ENCODE measurements around the gene SCN5A. TPM values are rescaled to one million over a fixed set of nuclear protein-coding genes. Genes with fewer than 3 reads are reported as not detected.

Gene SCN5A
- polyA plus RNA-seq, 6 donors from 2014 or later: not detected

DNA sequence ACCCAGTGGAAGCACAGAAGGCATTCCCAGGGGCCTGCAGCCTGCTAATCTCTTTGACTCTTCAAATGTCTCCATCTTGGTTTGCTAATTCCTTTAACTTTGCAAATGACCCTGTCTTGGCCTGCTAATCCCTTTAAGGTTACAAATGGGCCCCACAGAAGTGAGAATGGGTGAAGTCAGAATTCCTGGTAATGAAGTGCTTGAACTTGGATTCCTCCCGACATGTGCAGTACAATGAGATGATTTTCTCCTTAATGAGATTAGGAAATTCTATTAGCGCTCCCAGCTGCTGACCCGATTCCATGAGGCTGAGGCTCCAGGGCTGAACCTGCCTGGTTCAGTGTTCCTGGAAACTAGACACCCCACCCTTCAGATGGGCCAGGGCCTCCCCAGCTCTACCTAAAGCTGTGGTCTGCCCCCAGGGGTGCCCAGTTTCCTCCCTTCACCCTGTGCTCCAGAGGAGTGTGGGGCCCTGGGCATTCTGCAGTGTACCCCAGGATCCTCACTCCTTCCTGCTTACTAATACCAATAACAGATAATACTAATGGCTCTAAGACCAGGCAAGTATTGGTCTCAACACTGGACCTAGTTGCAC is 47.4 kb downstream of the SCN5A start:
- H3K4me3 Mint-ChIP-seq: peak overlapping the region in 1 of 8 donors; percentile 18
- no peak for ATAC-seq (ENCODE audit: low read depth in 2 of 2)

DNA sequence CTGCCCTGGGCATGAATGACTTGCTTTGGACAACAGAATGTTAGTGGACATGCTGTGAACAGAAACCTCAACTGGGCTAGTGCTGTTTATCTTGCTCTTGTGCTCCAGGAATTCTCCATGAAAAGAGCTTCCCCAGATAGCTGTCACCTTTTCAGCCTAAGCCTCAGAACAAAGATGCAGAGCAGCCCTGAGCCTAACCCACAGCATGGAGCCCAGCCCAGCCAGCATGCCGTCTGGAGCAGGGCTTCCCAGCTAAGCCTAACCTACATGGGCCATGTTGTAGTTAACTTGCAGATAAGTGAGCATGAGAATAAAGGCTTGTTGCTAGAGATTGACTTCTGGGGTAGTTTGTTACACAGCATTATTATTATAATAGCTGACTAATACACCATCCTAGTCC is 48.9 kb downstream of the SCN5A start:
- Mint-ChIP-seq H3K9me3 (peaks cover 0 to 8% (median 0%) of the 10 kb centered on the region in 7 donors), H3K4me3 (no peak overlapping the region), H3K27me3 (peaks cover 10 to 28% (median 27%) of the 10 kb centered on the region in 3 donors), H3K27ac (no peak overlapping the region), H3K36me3 (no peaks in the 10 kb centered on the region), H3K4me1 (no peaks in the 10 kb centered on the region)
- no peak for DNase-seq
- no peak for ATAC-seq (ENCODE audit: low read depth in 2 of 2)

More for the DNA sequence above, 47.4 kb downstream of the SCN5A start:
- peaks cover 10 to 18% (median 17%) of the 10 kb centered on the region in 3 donors for H3K27me3 Mint-ChIP-seq
- no peak for DNase-seq
- H3K9me3 Mint-ChIP-seq: peaks cover 0 to 8% (median 0%) of the 10 kb centered on the region in 7 donors
- H3K4me1 Mint-ChIP-seq: no peaks in the 10 kb centered on the region
- H3K27ac Mint-ChIP-seq: no peak overlapping the region
- no peaks in the 10 kb centered on the region for H3K36me3 Mint-ChIP-seq

- Mint-ChIP-seq H3K4me3 (no peak overlapping the region), H3K9me3 (peaks cover 0 to 8% (median 0%) of the 10 kb centered on the region in 7 donors), H3K27ac (no peak overlapping the region), H3K36me3 (no peaks in the 10 kb centered on the region), H3K4me1 (no peaks in the 10 kb centered on the region), H3K27me3 (peaks cover 13 to 28% (median 27%) of the 10 kb centered on the region in 3 donors)
- DNase-seq: no peak
- no peak for ATAC-seq (ENCODE audit: low read depth in 2 of 2)
Observed at GRCh38 chr3:38599886-38600285, 49.6 kb downstream of the SCN5A start.

DNA sequence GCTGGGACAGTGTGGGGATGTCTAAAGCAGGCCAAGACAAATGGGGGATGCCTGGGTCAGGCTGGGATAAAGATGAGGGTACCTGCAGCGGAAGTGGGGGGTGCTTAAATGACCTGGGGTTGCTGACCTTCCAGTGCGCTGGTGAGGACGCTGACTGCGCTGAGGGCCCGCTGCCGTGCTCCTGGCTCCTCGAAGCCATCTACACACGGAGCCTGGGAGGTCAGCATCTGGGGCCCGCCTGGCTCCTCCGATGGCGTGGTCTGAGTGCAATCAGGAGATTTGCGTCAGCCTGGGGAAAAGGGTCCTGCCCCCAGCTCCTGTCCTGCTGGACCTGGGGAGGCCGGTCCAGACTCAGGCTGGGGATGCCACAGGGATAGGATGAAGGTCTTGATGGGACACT is 50.7 kb downstream of the SCN5A start:
- H3K27ac Mint-ChIP-seq: no peak overlapping the region

GRCh38 chr3:38597502-38598060 is 51.9 kb downstream of the SCN5A start:
- DNase-seq: no peak
- Mint-ChIP-seq H3K9me3 (peaks cover 0 to 8% (median 0%) of the 10 kb centered on the region in 7 donors), H3K27me3 (peaks cover 13 to 28% (median 27%) of the 10 kb centered on the region in 3 donors), H3K4me1 (no peaks in the 10 kb centered on the region), H3K36me3 (no peaks in the 10 kb centered on the region), H3K27ac (peak overlapping the region in 2 of 6 donors; percentile 24 to 56), H3K4me3 (no peak overlapping the region)
- ATAC-seq (ENCODE audit: low read depth in 2 of 2): no peak

More for the DNA sequence above, 50.7 kb downstream of the SCN5A start:
- peaks cover 13 to 28% (median 27%) of the 10 kb centered on the region in 3 donors for H3K27me3 Mint-ChIP-seq
- no peak overlapping the region for H3K4me3 Mint-ChIP-seq
- H3K4me1 Mint-ChIP-seq: no peaks in the 10 kb centered on the region
- DNase-seq (no peak), ATAC-seq (ENCODE audit: low read depth in 2 of 2) (no peak)
- H3K9me3 Mint-ChIP-seq: peaks cover 0 to 8% (median 0%) of the 10 kb centered on the region in 7 donors
- no peaks in the 10 kb centered on the region for H3K36me3 Mint-ChIP-seq

- Mint-ChIP-seq H3K27ac (no peak overlapping the region), H3K4me3 (no peak overlapping the region), H3K36me3 (no peaks in the 10 kb centered on the region), H3K27me3 (peaks cover 16 to 28% (median 27%) of the 10 kb centered on the region in 3 donors), H3K4me1 (no peaks in the 10 kb centered on the region), H3K9me3 (peaks cover 0 to 4% (median 0%) of the 10 kb centered on the region in 7 donors)
- ATAC-seq (ENCODE audit: low read depth in 2 of 2) (no peak), DNase-seq (no peak)
Observed at GRCh38 chr3:38595393-38595792, 54.1 kb downstream of the SCN5A start.

DNA sequence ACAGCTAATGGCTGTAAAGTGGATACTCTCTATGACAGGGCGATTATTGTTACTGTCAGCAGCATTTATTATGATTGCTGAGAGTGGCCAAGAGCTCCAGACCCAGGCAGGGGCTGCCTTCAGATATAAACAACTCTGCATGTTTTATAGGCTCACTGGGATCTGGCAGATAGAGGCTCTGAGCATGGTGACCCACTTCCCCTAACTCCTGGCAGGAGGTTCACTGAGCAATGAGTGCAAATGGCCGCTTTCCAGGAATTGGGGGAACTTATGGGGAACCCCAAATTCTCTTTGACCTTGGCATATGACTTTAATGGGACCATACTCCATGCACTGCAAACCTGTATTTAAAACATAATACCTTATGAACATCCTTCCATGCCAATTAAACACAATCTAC is 59.0 kb downstream of the SCN5A start:
- Mint-ChIP-seq H3K27me3 (peaks cover 6 to 11% (median 6%) of the 10 kb centered on the region in 3 donors), H3K36me3 (no peaks in the 10 kb centered on the region), H3K4me3 (peak overlapping the region in 1 of 8 donors; percentile 11), H3K9me3 (no peaks in the 10 kb centered on the region), H3K27ac (no peak overlapping the region), H3K4me1 (no peaks in the 10 kb centered on the region)
- ATAC-seq (ENCODE audit: low read depth in 2 of 2) (no peak), DNase-seq (no peak)

DNA sequence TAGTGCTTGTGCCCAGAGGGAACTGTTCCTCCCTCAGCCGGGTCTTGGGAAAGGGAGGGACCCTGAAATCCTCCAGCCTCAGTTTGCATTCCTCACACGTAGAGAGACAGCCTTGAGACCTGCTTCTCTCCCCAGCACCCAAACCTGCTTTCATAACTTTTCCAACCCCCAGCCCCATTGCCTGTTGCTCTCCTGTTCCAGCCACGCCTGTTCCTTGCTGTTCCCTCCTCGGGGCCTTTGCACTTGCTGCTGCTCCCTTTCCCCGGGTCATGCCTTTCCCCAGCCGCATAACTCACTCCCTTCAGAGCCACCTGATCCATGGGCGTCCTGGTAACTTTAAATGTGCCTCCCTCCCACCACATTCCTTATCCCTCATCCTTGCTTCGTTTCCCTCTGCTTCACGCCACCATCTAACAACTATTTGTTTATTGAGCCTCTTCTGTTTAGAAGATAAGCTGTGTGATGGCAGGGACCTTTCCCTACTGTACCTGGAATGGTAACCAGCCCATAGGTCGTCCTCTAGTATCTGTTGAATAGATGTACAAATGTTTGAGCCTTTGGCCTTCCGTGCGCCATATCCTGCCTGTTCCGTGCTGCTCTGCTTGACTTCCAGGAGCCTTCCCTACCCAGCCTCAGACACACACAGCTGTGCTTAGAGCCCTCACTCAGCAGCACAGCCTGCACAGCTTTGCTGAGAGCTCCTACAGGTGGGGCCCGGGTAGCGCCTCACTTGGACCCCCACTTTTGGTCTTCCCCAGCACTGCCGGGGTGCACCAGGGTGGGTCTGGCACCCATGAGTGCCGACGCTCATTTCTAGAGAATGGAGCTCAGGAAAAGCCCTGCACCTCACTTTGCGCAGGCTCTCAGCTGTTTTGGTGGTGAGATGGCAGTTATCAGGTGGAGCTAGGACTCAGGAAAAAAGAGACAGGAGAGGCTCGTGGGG is 60.2 kb downstream of the SCN5A start:
- Mint-ChIP-seq H3K4me1 (no peaks in the 10 kb centered on the region), H3K27me3 (peaks cover 6 to 7% (median 6%) of the 10 kb centered on the region in 3 donors), H3K9me3 (no peaks in the 10 kb centered on the region), H3K36me3 (no peaks in the 10 kb centered on the region), H3K4me3 (no peak overlapping the region), H3K27ac (peak overlapping the region in 1 of 6 donors; percentile 36)
- no peak for DNase-seq
- no peak for ATAC-seq (ENCODE audit: low read depth in 2 of 2)

DNA sequence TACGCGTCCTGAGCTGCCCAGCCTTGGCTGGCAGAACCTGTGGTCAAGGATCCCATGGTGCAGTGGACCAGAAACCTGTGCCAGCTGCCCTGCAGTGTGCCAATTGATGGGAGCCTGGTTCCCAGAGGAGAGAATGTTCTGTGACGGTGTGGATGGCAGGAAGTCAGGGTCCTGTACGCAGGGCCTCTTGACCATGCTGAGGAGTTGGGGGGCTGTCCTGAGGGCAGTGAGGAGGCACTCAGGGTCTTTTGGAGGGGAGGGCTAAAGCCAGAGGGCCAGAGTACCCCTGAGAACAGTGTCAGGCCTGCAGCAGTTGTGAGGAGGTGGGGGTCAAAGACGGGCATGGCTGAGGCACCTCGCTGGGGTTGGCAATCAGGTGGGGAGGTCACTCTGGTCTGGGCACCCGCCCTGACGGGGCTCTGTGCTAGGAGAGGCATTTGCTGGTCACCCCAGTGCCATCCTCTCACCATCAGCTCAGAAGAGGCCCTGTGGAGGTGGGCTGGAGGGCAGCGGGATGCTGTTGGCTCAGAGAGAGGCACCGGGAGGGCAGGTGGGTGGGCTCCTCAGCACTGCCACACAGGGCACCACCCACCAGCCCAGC is 61.0 kb downstream of the SCN5A start:
- Mint-ChIP-seq H3K36me3 (no peaks in the 10 kb centered on the region), H3K27me3 (peaks cover 6 to 7% (median 6%) of the 10 kb centered on the region in 3 donors), H3K4me3 (no peak overlapping the region), H3K9me3 (no peaks in the 10 kb centered on the region), H3K27ac (no peak overlapping the region), H3K4me1 (no peaks in the 10 kb centered on the region)
- ATAC-seq (ENCODE audit: low read depth in 2 of 2) (no peak), DNase-seq (no peak)

- H3K36me3 Mint-ChIP-seq: no peaks in the 10 kb centered on the region
- ATAC-seq (ENCODE audit: low read depth in 2 of 2) (no peak), DNase-seq (no peak)
- peaks cover 6 to 7% (median 6%) of the 10 kb centered on the region in 3 donors for H3K27me3 Mint-ChIP-seq
- H3K27ac Mint-ChIP-seq: peak overlapping the region in 1 of 6 donors; percentile 11
- H3K4me3 Mint-ChIP-seq: no peak overlapping the region
- no peaks in the 10 kb centered on the region for H3K4me1 Mint-ChIP-seq
- no peaks in the 10 kb centered on the region for H3K9me3 Mint-ChIP-seq
Observed at GRCh38 chr3:38587548-38588131, 61.8 kb downstream of the SCN5A start.

- ATAC-seq (ENCODE audit: low read depth in 2 of 2) (no peak), DNase-seq (no peak)
- no peaks in the 10 kb centered on the region for H3K4me1 Mint-ChIP-seq
- H3K9me3 Mint-ChIP-seq: no peaks in the 10 kb centered on the region
- H3K27ac Mint-ChIP-seq: peak overlapping the region in 1 of 6 donors; percentile 11
- H3K27me3 Mint-ChIP-seq: peaks cover 4 to 6% (median 6%) of the 10 kb centered on the region in 3 donors
- H3K36me3 Mint-ChIP-seq: no peaks in the 10 kb centered on the region
- no peak overlapping the region for H3K4me3 Mint-ChIP-seq
Observed at GRCh38 chr3:38586546-38587520, 62.7 kb downstream of the SCN5A start.

DNA sequence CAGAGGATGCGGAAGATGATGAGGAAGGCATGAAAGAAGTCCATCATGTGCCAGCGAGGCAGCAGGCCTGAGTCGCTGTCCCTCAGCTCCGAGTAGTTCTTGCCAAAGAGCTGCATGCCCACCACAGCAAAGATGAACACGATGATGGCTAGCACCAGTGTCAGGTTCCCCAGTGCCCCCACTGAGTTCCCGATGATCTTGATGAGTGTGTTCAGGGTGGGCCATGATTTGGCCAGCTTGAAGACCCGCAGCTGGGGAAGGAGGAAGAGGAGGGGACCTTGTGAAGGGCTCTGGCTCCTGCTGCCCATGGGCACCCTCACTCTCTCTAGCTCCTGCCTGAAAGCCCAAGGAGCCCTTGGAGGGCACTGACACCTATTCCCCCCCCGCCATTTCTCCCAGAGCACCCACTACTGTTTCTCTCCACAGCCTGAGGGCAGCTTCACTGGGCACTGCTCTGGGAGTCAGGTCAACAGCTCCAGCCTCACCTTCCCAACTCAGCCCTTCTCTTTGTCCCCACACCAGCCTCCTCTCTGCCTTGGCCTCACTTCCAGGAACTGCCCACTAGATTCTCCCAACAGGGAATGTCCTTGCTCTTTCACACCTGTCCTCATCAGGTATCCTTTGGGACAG is 63.6 kb downstream of the SCN5A start:
- no peak overlapping the region for H3K27ac Mint-ChIP-seq
- no peak overlapping the region for H3K4me3 Mint-ChIP-seq
- no peaks in the 10 kb centered on the region for H3K4me1 Mint-ChIP-seq
- H3K9me3 Mint-ChIP-seq: no peaks in the 10 kb centered on the region
- peaks cover 4 to 6% (median 6%) of the 10 kb centered on the region in 3 donors for H3K27me3 Mint-ChIP-seq
- ATAC-seq (ENCODE audit: low read depth in 2 of 2) (no peak), DNase-seq (no peak)
- no peaks in the 10 kb centered on the region for H3K36me3 Mint-ChIP-seq
